ENCODE measurements around the gene EIF5. TPM values are rescaled to one million over a fixed set of nuclear protein-coding genes. Genes with fewer than 3 reads are reported as not detected.
A peak's percentile ranks its signal among the peaks of the same experiment; 100 is the strongest.

EIF5 gene
- total and polyA plus RNA-seq, 2 of the 8 experiments (the other 6 are each of a cell fraction or from before 2014, with no cell fraction given), result 179 to 323 TPM

GRCh38 chr14:103385152-103385928 is 51.3 kb downstream of the EIF5 start, which contains the start of gene MARK3 (continued):
- no peak for TF ChIP-seq MAX (IDR thresholded peaks at IDR 0.05)
- no peak for TF ChIP-seq SRF (IDR thresholded peaks at IDR 0.05; ENCODE audit: low read depth, low read length)
- TF ChIP-seq CHD1 (IDR thresholded peaks at IDR 0.05; ENCODE audit: low read depth, low read length), result no peak
- TF ChIP-seq ASH2L (IDR thresholded peaks at IDR 0.05; ENCODE audit: low read length), result peak; percentile 92
- peak; percentile 42 to 82 for TF ChIP-seq POLR2A (IDR thresholded peaks at IDR 0.05; ENCODE audit: control extremely low read depth in 1 of 2, low read depth in 2 of 2, low read length in 2 of 2)
- no peak for TF ChIP-seq RAD21 (IDR thresholded peaks at IDR 0.05 in 1 of 2, conservative IDR thresholded peaks at IDR 0.05 in 1 of 2; ENCODE audit: low read depth in 2 of 2, low read length in 2 of 2)
- TF ChIP-seq RNF2 (IDR thresholded peaks at IDR 0.05; ENCODE audit: borderline replicate concordance, low read depth, low read length, missing control alignments, poor library complexity, severe bottlenecking), result no peak
- peak; percentile 92 for TF ChIP-seq RFX5 (IDR thresholded peaks at IDR 0.05; ENCODE audit: borderline replicate concordance, low read depth, low read length)
- TF ChIP-seq NANOG (IDR thresholded peaks at IDR 0.05; ENCODE audit: insufficient read depth, low read depth, low read length, poor library complexity, severe bottlenecking), result no peak
- TF ChIP-seq HDAC2 (IDR thresholded peaks at IDR 0.05; ENCODE audit: borderline replicate concordance in 1 of 2, low read depth in 2 of 2, low read length in 2 of 2), result no peak
- 0 out of 2 replicates have a peak, but pooled peaks have one; percentile 16 for TF ChIP-seq SUZ12 (IDR thresholded peaks at IDR 0.05; ENCODE audit: low read length)
- peak; percentile 98 for TF ChIP-seq YY1 (IDR thresholded peaks at IDR 0.05; ENCODE audit: low read depth, low read length)
- TF ChIP-seq SIX5 (IDR thresholded peaks at IDR 0.05; ENCODE audit: low read depth, low read length), result no peak
- no peak for TF ChIP-seq CBX8 (IDR thresholded peaks at IDR 0.05; ENCODE audit: borderline replicate concordance, low read depth, low read length)
- peak in 1 of 3 experiments; percentile 15; a peak in 1 of 4 replicates for TF ChIP-seq CTCF (IDR thresholded peaks at IDR 0.05; ENCODE audit: control extremely low read depth in 1 of 3, insufficient read depth in 1 of 3, low read depth in 1 of 3, low read length in 3 of 3)
- TF ChIP-seq EZH2 (IDR thresholded peaks at IDR 0.05; ENCODE audit: low read depth, low read length, severe bottlenecking), result no peak
- TF ChIP-seq CBX5 (IDR thresholded peaks at IDR 0.05; ENCODE audit: low read depth, low read length), result no peak
